Activated CD4-positive, alpha-beta T cell treated with anti-CD3 and anti-CD28 coated beads, Interleukin-2, Interleukin-6, amounts not matched to agents 100 ng/mL and 50 ng/mL, durations not matched to agents 16 hours and 8 hours (primary cell): ENCODE measurements around the gene MRPL14.
"Not testable (repeated sequence)": the region's sequence is repeated elsewhere in the genome, so short reads cannot be mapped to it uniquely, and the experiment has no call there.

ENCODE experiments used
- DNase-seq: peaks from one replicate; pipeline ENCODE4 v3.0.0-alpha.2; 2020

Gene MRPL14

DNA sequence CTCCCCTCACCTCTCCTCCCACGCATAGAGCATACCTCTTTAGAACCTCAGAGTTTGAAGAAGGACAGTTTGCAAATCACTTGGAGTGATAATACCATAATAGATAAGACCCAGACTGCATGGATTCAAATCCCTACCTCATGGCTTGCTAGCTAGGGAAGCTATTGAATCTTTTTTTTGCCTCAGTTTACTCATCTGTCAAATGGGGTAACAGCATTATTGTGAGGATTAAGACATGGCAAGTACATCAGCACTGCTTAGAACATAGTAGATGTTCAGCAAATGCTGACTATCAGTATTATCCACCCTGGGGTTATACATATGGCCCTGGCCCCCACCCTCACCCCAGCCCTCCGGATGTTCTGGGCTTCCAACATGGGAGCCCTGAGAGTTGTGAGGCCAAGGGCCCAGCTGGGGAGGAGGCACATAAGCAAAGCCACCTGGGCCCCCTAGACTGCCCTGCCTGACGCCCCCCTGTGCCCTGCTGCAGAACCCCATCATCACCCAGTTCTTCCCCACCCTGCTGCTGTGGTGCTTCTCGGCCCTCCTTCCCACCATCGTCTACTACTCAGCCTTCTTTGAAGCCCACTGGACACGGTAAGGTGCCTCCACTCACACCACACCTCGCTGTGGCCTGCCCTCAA lies 22.2 kb upstream of the MRPL14 start:
- no peak for DNase-seq

DNA sequence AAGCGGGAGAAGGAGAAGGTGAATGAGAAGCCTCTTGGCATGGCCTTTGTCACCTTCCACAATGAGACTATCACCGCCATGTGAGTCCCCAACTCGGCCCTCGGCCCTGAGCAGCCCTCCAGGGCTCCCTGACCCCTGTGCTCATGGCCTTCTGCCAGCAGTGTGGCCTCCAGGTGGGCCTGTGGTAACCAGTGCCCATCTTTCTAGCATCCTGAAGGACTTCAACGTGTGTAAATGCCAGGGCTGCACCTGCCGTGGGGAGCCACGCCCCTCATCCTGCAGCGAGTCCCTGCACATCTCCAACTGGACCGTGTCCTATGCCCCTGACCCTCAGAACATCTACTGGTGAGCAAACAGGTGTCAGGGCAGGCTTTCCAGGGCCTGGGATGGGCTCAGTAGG lies 21.1 kb upstream of the MRPL14 start:
- DNase-seq: no peak

DNA sequence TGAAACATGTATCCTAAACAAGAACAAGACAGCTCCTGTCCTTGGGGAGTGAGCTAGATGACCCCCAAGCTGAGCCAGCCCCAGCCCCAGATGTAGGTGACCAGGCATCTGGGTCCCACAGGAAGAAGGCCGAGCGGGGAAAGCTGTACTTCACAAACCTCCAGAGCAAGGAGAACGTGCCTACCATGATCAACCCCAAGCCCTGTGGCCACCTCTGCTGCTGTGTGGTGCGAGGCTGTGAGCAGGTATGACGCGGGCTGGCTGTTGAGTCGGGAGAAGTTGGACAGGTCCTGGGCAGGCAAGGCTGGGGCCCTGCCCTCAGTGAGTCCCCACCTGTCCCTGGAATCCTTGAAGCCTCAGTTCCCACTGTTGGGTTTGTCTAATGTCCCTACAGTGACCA lies 20.0 kb upstream of the MRPL14 start:
- no peak for DNase-seq

DNA sequence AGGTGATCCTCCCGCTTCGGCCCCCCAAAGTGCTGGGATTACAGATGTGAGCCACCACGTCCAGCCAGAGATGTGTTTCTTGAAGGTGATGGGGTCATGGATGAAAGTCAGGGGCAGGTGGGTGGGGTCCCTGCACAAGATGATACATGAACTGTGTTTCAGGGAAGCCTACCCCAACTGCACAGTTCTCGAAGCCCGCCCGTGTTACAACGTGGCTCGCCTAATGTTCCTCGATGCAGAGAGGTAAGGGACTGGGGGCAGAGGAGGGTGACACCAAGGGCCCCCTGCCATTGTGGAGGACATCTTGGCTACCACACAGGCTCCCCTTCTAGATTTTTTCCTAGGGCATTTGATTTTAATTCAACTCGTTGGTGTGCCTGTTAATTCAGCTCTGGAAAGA lies 19.4 kb upstream of the MRPL14 start:
- DNase-seq: no peak

DNA sequence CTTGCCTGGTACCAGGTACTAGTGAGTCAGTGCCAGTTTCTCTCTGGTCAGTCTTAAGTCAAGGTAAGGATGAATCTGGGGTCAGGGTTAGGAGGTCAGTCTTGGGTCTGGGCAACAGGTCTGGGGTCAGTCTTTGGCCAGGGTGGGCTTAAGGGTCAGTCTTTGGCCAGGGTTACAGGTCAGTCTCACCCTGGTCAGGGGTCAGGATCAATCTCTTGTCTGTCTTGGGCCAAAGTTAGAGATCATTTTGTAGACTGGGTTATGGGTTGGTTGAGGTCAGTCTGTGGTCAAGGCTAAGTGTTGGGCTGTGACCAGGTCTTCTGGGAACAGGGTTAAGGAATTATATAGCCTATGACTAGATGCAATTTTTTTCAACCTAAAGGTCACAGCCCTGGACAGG lies 18.6 kb upstream of the MRPL14 start:
- no peak for DNase-seq

DNA sequence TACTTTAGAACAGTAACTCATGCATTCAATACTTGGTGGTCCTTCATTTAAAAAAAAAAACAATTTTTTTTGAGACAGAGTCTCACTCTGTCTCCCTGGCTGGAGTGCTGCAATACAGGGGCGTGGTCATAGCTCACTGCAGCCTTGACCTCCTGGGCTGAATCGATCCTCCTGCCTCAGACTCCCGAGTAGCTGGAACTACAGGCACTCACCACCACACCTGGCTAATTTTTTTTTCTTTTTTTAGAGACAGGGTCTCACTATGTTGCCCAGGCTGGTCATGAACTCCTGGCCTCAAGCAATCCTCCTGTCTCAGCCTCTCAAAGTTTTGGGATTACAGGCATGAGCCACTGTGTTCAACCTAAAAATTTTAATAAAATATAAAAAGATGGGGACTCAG lies 17.3 kb upstream of the MRPL14 start:
- not testable (repeated sequence) for DNase-seq

DNA sequence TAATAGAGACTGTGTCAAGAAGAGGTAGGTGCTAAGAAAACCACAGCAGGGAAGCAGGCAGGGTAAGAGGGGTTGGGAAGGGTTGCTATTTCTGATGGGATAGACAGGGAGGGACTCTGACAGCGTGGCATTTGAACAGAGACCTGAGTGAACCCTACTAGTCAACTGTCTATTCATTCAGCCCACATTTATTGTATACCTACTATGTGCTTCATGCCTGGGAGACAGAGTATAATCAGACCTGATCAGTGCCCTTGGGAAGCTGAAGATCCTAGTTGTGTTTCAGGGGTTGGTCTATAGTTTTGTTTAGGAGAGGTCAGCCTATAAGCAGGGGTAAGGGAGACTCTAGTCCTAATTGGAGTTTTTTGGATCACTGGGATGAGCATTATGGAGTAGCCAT lies 16.5 kb upstream of the MRPL14 start:
- no peak for DNase-seq

DNA sequence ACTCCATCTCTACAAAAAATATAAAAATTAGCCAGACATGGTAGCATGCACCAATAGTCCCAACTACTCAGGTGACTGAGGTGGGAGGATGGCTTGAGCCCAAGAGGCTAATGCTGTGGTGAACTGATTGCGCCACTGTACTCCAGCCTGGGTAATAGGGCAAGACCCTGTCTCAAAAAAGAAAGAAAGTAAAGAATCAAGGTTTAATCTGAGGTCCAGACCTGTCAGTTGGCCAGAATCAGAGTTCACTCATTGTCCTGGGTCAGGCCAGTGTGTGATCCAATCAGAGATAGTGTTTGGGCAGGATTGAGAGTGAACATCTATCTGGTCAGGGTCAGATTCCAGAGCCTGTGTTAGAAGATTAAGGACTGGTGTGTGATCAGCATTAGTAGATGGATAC lies 15.6 kb upstream of the MRPL14 start:
- DNase-seq: no peak

DNA sequence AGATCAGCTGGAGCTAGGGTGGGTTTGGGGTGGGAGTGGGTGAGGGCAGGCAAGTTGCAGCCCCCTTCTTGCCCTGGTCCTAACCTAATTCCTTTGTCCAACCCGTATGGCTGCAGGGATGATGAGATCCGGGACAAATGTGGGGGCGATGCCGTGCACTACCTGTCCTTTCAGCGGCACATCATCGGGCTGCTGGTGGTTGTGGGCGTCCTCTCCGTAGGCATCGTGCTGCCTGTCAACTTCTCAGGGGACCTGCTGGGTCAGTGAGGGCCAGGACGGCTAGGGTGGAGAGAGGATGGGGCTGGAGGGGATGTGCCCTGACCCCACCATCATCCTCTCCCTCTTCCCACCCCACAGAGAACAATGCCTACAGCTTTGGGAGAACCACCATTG lies 12.1 kb upstream of the MRPL14 start:
- DNase-seq: no peak

DNA sequence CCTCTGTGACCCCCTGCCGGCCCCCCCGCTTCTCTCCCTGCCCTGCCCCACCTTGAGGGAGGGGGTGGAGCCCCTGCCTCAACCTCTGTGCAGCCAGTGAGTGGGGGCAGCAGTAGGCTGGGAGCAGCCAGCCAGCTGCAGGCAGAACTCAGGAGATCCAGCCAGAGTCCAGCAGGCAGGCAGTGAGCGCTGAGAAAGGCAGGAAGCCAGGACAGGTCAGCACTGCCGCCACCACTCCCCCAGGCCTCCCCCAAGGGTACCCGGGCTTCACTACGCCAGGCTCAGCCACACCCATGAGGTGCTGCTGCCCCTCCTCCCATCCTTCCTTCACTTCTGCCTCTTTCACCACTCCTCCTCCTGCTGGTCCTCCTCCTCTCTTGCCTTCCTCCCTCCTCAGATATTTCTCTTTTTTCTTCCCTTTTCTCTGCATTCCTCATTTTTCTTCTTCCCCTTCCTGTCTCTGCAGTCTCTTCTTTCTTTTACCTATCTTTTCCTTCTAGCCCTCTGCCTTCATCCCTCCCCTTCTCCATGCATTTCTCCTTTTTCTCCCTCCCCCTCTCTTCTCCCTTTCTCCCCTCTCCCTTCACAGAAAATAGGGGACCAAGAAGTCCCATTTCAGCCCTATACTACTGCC lies 11.6 kb upstream of the MRPL14 start:
- DNase-seq: no peak

DNA sequence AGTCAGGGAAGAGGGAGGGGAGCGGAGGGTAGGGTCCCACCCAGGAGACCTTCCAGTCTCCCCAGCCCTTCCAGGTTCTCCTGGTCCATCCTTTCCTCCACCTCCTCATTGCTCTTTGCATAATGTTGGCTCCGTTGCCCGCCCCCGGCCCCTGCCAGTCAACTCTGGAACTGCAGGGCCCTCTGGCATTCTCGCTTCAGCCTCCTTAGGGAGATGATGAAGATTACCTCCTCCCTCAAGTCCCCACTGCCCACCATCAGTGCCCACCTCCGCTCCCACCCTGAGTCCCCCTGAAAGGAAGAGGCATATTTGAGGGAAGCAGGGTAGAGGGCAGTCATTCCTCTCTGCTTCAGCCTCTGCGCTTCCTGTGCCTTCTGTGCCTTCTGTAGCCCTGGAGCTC lies 8.6 kb upstream of the MRPL14 start:
- DNase-seq: no peak

DNA sequence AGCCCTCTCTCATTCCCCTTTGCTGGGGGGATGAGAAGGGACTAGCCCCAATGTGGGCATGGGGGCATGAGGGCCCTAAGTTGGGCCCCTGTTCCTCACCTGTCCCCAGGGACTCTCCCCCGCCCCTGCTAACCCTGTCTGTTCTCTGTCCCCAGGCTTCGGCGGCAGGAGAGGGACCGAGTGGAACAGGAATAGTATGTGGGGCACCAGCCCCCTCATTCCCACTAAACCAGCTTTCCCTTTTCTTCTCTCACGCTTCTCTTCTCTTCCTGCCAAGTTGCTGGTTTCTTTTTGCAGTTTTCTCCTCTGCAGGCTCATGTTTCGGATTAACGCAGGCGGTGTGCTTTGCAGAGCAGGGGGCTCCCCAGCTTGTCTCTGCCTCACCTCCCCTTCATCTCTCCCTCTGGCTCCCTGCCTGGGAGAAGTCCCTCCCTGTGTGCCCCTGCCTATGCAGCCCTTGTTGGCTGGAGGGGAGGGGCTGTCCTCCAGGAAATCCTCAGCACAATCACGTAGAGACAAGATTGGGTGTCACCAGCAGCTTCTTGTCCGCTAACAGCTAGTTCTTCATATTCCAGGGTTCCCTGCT lies 8.0 kb upstream of the MRPL14 start:
- DNase-seq: no peak

DNA sequence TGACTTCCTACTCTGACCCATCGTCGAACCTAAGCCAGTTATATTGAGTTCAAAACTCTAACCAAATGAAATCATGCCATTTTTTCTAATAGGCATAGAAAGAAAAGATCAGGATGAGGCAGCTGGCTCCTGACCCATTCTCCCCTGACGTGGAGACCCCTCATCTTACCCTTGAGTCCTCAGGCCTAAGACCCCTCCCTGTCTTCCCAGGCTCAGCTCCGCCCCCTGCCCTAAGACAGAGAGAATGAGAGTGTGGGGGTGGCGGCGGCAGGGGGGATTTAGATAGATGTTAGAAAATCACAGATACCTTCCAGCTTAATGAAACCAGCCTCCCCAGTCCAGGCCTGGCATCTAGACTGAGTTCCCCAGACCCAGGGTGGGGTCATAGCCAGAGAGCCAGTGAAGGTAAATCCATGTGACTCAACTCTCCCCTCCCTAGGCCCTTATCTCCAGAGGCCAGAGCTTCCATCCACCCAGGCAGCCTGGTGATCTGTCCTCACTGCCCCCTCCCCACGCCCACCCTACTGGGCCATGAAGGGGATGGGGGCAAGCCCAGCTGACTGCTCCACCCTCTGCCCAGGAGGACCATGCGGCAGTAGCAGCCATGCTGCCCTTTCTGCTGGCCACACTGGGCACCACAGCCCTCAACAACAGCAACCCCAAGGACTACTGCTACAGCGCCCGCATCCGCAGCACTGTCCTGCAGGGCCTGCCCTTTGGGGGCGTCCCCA lies 6.9 kb upstream of the MRPL14 start:
- no peak for DNase-seq

DNA sequence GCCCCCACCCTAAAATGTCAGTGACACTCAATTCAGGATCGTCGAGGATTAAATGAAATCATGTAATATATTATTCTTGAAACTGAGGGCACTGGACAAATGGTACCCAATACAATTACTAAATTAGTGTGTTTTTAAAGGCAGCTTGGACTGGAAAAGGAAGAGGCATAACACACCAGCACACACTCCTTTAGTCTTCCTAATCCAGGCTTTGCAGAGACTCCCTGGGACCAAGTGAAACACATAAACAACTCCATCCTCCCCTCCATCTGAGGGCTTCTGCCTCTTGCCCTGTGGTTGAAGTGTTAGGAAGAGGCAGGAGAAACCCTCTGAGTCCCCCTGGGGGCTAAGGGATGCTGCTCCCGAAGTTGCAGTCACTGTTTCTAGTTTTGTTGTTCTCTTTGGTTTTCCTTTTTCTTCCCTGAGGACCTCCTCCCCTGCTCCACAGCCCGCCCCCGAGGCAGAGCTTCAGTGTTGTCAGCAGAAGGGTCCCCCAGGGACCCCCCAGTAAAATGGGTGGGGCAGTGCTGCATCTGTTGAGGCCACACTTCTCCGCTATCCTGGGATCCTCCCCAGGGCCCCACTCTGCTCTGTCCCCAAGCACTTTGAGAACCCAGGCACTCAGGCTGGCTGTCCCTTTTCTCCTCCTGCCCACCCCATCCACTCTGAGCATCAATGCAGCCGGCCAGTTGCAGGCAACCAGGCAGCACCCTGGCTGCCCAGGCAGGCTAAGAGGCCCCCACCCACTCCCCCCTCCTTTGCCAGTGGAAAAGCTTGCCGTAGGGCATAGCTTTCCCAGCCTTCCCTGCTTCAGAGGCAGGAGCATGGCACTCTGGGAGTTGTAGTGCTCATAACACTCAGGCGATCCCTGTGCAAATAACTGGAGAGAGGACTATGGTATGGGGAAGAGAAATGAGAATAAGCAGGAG lies 6.0 kb upstream of the MRPL14 start:
- peak; percentile 14 for DNase-seq

DNA sequence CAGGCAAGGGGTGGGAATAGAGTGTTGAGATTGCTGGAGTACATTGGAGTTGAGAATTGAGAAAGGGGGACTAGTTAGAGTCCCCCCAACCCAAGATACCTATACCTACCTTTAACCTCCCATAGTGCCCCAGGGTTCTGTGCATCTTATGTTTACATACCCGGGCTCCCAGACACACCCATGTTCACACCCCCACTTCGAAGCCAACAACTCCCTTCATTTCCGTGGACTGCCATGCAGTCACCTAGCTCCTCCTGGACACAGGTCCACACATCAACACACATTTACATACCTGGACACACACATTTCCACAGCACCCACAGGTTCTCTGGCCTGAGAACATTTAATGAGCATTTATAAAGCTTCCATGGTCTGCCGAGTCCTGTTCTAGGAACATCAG lies 5.2 kb upstream of the MRPL14 start:
- DNase-seq: no peak

DNA sequence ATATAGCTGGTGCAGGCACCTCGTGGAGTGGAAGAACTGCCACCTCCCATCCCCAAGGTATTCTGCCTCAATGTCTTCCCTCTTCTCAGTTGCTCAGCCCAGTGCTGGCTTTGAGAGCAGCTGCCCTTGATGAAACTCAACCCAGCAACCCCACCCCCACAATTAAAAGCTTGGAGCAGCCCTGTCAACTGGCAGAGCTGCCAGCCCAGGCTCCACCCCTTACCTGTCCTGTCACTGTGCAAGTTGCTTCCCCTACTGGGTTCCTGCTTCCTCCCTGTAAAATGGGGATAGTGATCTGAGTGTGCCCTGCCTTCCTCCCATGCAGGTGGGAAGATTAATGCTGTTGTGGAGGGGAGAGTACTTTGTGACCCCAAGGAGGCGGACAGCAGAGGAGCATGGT lies 4.6 kb upstream of the MRPL14 start:
- DNase-seq: no peak

DNA sequence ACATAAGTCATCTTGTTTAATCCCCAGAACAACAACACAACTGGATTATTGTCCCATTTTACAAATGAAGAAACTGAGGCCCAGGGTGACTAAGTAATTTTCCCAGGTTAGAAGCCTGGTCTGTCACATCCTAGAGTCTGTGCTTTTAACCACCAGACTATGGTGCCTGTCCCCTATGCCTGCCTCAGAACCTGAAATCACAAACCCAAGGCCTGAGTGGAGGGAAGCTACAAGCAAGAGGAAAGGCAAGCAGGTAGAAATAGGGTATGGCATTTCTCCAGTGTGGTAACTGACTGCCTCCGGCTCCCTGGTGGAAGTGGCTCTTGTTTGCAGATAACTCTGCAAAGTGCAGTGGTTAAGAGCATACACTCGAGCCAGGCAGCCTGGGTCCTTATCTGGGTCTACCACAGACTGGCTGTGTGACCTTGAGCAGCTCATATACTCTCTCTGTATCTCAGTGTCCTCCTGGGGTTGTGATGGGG lies 2.6 kb upstream of the MRPL14 start:
- DNase-seq: no peak

DNA sequence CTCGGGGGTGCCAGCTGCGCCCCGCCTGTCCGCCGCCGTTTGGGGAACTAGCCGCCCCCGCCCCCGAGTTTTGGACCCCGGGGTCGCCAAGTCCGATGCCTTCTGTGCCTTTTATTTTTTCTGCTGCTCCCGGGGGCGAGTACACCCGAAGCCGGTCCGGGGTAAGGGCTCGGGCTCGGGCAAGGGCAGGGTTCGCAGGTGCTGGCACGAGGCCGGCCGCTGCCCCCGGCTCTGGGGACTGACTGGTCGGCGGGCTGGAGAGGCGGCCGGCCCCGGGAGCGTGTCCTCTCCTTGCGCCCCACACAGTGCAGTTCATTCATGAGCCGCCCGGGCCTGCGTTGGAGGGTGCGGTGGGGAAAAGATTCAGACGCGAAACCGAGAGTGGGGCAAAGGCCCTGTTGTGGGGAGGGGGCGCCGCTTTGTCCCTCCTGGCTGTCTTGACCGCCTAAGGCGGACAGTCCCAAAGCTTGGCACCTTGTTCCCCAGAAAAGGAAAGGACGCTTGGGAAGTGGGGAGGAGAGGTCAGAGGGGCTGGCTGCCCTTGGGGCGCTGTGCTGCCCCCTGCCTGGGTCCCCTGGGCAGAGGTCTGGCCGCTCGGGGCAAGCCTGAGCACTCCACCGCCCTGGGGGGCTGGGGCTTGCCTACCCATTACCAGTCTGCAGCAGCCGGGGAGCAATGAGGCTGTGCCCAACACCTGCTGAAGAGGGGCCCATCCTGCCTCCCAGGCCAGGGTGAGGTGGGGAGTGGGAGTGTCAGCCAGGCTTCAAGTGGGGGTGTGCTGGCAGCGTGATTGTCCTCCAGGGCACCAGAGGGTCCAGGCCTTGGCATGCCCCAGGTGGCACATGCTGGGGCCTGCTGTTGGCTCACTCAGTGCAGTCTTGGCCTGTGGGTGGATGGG lies 1.0 kb upstream of the MRPL14 start:
- no peak for DNase-seq

DNA sequence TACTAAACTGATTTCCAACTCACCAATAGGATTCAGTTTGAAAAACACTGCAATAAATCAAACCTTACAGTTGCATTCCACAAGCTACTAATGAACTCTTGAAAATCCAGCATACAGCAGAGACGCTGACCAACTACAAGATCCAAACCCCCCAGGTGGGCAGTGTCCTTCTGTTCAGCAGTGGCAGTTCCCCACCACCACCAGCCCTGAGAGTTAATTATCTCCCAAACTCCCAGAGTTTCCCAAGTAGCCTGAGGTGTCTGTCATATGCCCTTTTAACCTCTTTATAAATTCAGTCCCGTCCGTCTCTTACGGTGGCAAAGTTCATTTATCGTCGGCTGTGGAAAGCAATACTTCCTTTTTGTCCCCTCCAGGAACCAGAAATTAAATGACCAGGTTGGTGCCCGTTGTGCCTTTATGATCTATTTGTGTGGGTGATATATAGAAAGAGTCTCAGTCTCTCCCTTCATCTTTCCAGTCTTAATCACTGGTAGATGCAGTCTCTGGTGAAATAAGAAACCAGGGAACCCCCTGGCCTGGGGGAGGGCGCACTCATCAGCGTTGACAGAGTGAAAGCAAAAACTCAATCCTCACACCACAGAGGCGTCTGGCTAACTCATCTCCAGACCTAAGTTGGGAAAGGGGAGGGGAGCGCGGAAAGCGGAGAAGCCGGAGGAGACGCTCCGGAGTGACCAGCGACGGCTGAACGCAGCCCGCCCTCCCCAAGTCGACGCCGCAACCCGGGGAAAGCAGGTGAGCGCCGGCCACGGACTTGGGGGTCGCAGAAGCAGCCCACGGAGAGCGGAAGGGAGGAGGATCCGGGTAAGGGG lies 717 bp downstream of the MRPL14 start:
- peak; percentile 85 for DNase-seq

DNA sequence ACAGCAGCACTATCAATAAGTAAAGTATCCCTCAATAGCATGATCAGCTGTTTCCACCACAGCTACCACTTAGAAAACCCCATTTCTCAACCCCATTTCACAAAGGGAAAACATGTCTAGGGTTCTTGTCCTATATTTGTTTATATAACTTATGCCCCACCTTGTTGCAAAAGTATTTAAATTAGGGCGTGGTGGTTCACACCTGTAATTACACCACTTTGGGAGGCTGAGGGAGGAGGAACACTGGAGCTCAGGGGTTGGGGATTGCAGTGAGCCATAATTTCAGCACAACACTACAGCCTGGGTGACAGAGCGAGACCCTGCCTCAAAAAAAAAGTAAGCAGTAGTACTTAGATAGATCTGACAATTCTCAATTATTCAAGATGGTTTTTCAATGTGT lies 3.7 kb downstream of the MRPL14 start:
- no peak for DNase-seq

DNA sequence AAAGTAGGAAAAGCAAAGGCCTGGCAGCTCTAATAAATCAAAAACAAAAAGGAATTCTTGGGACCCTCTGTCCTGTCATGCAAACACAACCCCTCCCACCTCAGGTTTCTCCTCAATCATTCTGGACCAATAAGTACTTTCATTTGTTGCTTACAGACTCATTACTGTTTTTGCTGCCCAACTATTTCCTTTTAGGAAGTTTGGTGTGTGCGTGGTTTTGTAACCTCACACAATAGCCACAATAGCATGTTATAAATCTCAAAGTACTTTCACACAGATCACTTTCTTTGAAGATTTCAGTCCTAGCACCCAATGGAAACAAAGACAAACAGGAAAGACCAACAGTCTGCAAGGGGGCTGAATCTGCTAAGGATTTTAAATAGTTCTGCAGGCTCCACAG lies 4.5 kb downstream of the MRPL14 start:
- peak; percentile 53 for DNase-seq
